Heart left ventricle (tissue), 16 donors: ENCODE data around the gene GABPA. TPM values are rescaled to one million over a fixed set of nuclear protein-coding genes. Genes with fewer than 3 reads are reported as not detected.

ENCODE experiments used
- ATAC-seq, 4 donors: fragments of 200-7000 bp; cut with Tn5 transposase; one replicate each; pipeline ENCODE4 v1.9.1; 2020 to 2022; ENCODE audit warnings: moderate library complexity in 4 of 4, mild to moderate bottlenecking in 3 of 4, moderate number of reproducible peaks in 1 of 4
- DNase-seq, 5 donors: peaks; one replicate each; pipeline ENCODE4 v3.0.0-alpha.2; 2020
- H3K27ac ChIP-seq, 12 donors: fragments of 200-600 bp; sonication (generic) in 4 of 12; one replicate each; pipeline versions ENCODE4 v1.5.0 to v1.8.0; 2016 to 2022; ENCODE audit warnings: mild to moderate bottlenecking in 2 of 12
- H3K27me3 ChIP-seq, 9 donors: fragments of 200-600 bp; sonication (generic) in 2 of 9; one replicate each; pipeline versions ENCODE4 v1.5.1 to v1.8.0; 2016 to 2022; ENCODE audit warnings: mild to moderate bottlenecking in 3 of 9
- H3K36me3 ChIP-seq, 9 donors: fragments of 200-600 bp; sonication (generic) in 2 of 9; one replicate each; pipeline versions ENCODE4 v1.5.0 to v1.8.0; 2018 to 2022; ENCODE audit warnings: mild to moderate bottlenecking in 2 of 9
- H3K4me1 ChIP-seq, 12 donors: fragments of 200-600 bp; sonication (generic) in 4 of 12; one replicate each; pipeline versions ENCODE4 v1.5.0 to v1.8.0; 2016 to 2022; ENCODE audit warnings: mild to moderate bottlenecking in 3 of 12
- H3K4me3 ChIP-seq, 12 donors: fragments of 200-600 bp; sonication (generic) in 4 of 12; one replicate each; pipeline versions ENCODE4 v1.5.0 to v1.8.0; 2017 to 2022; ENCODE audit warnings: mild to moderate bottlenecking in 9 of 12, moderate library complexity in 4 of 12
- H3K9me3 ChIP-seq, 12 donors: fragments of 200-600 bp; sonication (generic) in 4 of 12; one replicate each; pipeline versions ENCODE4 v1.5.0 to v1.8.0; 2016 to 2022; ENCODE audit warnings: mild to moderate bottlenecking in 1 of 12
- POLR2A ChIP-seq, 2 donors: fragments of 450-650 bp; IDR thresholded peaks; one replicate each; pipeline ENCODE4 v1.6.1; 2017; ENCODE audit warnings: antibody characterized with exemption in 2 of 2, mild to moderate bottlenecking in 2 of 2, moderate library complexity in 2 of 2
- WGBS, 4 donors: extraction: QIAGEN DNeasy Blood & Tissue Kit in 2 of 4; methylation state at CpG; one replicate each; pipeline versions ENCODE4 v1.1.5 to v1.1.7; 2013 to 2018; 5-methylcytosine and 5-hydroxymethylcytosine counted together
- intact Hi-C, 10 donors: fragments of 100-400 bp; cut with DNase I; formaldehyde crosslinking; loops; one replicate each; pipeline versions ENCODE4 v1.11.1 to v1.14.2; 2022
- polyA plus RNA-seq, 2 donors: library from polyadenylated mRNA; stranded (reverse); fragments of 200-250 nt; gene quantifications; one replicate each; pipeline ENCODE4 v1.2.3, GENCODE V29; 2013
- total RNA-seq, 9 donors: library from RNA; depleted of rRNA in 2 of 9; stranded (reverse); fragments of >200 nt in 2 of 9; fragmentation: NEBNext Ultra II Directional in 3 of 9; extraction: Animal tissue kit (Norgen Biotek cat#: 25700) in 3 of 9; gene quantifications; one replicate each; pipeline versions ENCODE4 v1.1.0 to v1.2.4, GENCODE V29; 2016 to 2023
- TF ChIP-seq, protein P1 (sequence below), 12 donors: fragments of 200-600 bp; sonication (generic) in 4 of 12; IDR thresholded peaks; one replicate each; pipeline versions ENCODE4 v1.5.0 to v1.8.0; 2018 to 2022; ENCODE audit warnings: antibody characterized with exemption in 12 of 12, mild to moderate bottlenecking in 5 of 12
- donor health status: ischemic (EF 13 %, LVEDD 7.1; RV severe dilation, severe dysfunction).
- donor health status: healthy with polysubstance abuse.
- donor health status: DM: no; HTN: yes; CAD: no.
- donor health status: DM: no; HTN: no; CAD: no.
- donor health status: ischemic (EF 25% LVEDD 6.9; RV normal size, moderate dysfunction).
- donor health status: ischemic (EF 25% LVEDD 5.7; RV mildly dilated, moderate dysfunction).
- donor health status: healthy.
- donor health status: DM: yes; HTN: yes; CAD: no.
- donor health status: ischemic (EF 35%, LVEDD 5.7; RV mildly dilated, moderate dysfunction).
- donor health status: nonischemic (EF 11% LVEDD 7.7; RV severe dilation, severe dysfunction).
- donor health status: DM: yes; HTN: yes; CAD: no.
- donor health status: PGD.
- donor health status: ischemic (EF 29% LVEDD 5.4; RV normal size, mild dysfunction).
- donor health status: nonischemic (EF 23%, LVEDD 6.1; RV moderate dilation, normal function).

Gene GABPA
- total and polyA plus RNA-seq, 11 donors = 6.1 to 20.6 (median 14.8) TPM

DNA sequence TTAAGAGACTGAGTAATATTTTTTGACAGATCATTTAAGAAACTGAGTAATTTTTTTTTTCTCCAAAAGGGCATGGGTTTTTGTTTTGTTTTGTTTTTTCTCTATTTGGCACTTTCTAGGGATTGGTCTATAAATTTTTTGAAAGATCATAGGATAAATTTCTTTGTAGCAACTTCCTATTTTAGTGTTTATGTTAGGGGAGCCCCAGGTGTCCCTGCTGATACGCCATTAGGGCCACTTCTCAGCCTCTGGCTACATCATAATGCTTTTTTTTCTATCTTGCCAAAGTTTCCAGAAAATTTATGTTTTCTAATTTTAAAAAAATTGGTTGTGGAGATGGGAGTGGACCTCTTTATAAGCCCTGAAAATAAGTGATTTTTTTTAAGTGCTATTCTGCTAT is 2.6 kb downstream of the GABPA start:
- DNase-seq (no peak), ATAC-seq (no peak)
- intact Hi-C loops = loop anchor here in 3 of 10 donors (10.0 kb wide), 1 partner anchor 133 kb away; the partner anchor contains the start of gene MRPL39 (in 3 of the 3)
- Histone ChIP-seq H3K4me3 (peak overlapping the region in 6 of 12 donors; percentile 15 to 97 (median 94)), H3K4me1 (peaks cover 3 to 39% (median 32%) of the 10 kb centered on the region in 12 donors), H3K9me3 (no peaks in the 10 kb centered on the region), H3K27me3 (no peaks in the 10 kb centered on the region), H3K36me3 (peaks cover 0 to 5% (median 0%) of the 10 kb centered on the region in 9 donors), H3K27ac (peak overlapping the region; percentile 13 to 100 (median 99))
- WGBS, 4 donors = 43 to 58% (median 53%) methylated on average over 1 of the region's 1 CpG
- TF ChIP-seq POLR2A (IDR thresholded peaks at IDR 0.05) = no peak
- TF ChIP-seq, protein P1, sequence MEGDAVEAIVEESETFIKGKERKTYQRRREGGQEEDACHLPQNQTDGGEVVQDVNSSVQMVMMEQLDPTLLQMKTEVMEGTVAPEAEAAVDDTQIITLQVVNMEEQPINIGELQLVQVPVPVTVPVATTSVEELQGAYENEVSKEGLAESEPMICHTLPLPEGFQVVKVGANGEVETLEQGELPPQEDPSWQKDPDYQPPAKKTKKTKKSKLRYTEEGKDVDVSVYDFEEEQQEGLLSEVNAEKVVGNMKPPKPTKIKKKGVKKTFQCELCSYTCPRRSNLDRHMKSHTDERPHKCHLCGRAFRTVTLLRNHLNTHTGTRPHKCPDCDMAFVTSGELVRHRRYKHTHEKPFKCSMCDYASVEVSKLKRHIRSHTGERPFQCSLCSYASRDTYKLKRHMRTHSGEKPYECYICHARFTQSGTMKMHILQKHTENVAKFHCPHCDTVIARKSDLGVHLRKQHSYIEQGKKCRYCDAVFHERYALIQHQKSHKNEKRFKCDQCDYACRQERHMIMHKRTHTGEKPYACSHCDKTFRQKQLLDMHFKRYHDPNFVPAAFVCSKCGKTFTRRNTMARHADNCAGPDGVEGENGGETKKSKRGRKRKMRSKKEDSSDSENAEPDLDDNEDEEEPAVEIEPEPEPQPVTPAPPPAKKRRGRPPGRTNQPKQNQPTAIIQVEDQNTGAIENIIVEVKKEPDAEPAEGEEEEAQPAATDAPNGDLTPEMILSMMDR (IDR thresholded peaks at IDR 0.05) = no peak

DNA sequence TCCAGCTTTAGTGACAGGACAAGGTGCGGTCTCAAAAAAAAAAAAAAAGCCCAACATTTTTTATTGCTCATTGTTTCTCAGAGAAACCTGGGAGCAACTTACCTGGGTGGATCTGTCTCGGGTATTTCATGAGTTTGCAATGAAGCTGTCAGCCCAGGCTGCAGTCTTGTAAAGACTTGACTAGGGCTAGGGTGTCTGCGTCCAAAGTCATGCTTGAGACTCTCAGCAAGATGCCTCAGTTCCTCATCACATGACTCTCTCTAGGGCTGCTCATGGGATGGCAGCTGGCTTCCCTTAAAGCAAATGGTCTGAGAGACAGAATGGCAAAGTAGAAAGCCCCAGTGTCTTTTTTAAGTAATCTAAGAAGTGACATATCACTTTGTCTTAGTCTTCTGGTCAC is 8.1 kb downstream of the GABPA start:
- H3K36me3 ChIP-seq = peaks cover 0 to 42% (median 28%) of the 10 kb centered on the region in 9 donors
- no peaks in the 10 kb centered on the region for H3K9me3 ChIP-seq
- ATAC-seq (no peak), DNase-seq (no peak)
- TF ChIP-seq, protein P1 (IDR thresholded peaks at IDR 0.05) = no peak
- TF ChIP-seq POLR2A (IDR thresholded peaks at IDR 0.05) = no peak
- no peaks in the 10 kb centered on the region for H3K27me3 ChIP-seq
- H3K4me1 ChIP-seq = peaks cover 0 to 7% (median 2%) of the 10 kb centered on the region in 12 donors
- no peak overlapping the region for H3K4me3 ChIP-seq
- H3K27ac ChIP-seq = no peak overlapping the region
- 95 to 98% (median 96%) methylated on average over 3 of the region's 3 CpGs for WGBS, 4 donors
- intact Hi-C loops = no loop called here

DNA sequence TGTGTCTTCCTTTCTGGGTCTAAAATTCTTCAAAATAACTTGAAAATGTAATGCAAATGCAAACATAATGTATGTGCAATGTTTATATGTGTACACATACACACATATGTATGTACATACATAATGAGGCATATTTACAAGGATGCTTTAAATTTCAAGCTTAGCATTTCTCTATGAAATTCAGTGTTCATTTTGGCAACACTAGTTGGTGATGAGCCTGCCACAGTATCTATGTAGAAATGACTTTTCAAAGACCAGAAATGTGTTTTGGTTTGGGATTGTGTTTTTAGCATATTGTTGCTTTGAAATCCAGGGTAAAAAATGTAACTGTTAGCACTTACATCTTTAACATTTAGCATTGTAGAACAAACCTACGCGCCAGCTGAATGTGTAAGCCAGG is 10.1 kb downstream of the GABPA start:
- intact Hi-C loops = no loop called here
- 96 to 99% (median 98%) methylated on average over 2 of the region's 2 CpGs for WGBS, 4 donors
- H3K27ac ChIP-seq = no peak overlapping the region
- ATAC-seq = no peak
- TF ChIP-seq, protein P1 (IDR thresholded peaks at IDR 0.05) = no peak
- no peak for TF ChIP-seq POLR2A (IDR thresholded peaks at IDR 0.05)
- no peak overlapping the region for H3K4me3 ChIP-seq
- H3K36me3 ChIP-seq = peaks cover 0 to 62% (median 45%) of the 10 kb centered on the region in 9 donors
- no peak for DNase-seq
- H3K4me1 ChIP-seq = no peaks in the 10 kb centered on the region
- no peaks in the 10 kb centered on the region for H3K27me3 ChIP-seq
- no peaks in the 10 kb centered on the region for H3K9me3 ChIP-seq

DNA sequence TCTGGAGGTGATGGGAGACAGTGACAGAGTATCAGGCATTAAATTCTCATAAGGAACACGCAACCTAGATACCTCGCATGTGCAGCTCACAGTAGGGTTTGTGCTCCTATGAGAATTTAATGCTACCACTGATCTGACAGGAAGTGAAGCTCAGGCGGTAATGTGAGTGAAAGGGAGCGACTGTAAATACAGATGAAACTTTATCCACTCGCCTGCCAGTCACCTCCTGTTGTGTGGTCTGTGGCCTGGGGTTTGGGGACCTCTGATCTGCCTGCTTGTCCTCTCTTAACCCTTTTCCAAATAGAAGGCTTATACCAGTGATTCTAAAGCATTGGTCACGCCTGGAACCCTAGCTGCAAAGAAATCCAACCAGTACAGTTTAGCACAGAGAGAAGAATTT is 15.3 kb downstream of the GABPA start:
- no peak overlapping the region for H3K27ac ChIP-seq
- no peak for DNase-seq
- no peaks in the 10 kb centered on the region for H3K4me1 ChIP-seq
- TF ChIP-seq, protein P1 (IDR thresholded peaks at IDR 0.05) = no peak
- no peak for TF ChIP-seq POLR2A (IDR thresholded peaks at IDR 0.05)
- 85 to 94% (median 88%) methylated on average over 6 of the region's 6 CpGs for WGBS, 4 donors
- H3K4me3 ChIP-seq = no peak overlapping the region
- H3K9me3 ChIP-seq = no peaks in the 10 kb centered on the region
- intact Hi-C loops = no loop called here
- H3K27me3 ChIP-seq = no peaks in the 10 kb centered on the region
- peaks cover 0 to 98% (median 82%) of the 10 kb centered on the region in 9 donors for H3K36me3 ChIP-seq
- no peak for ATAC-seq
